NCI-H1694 treated with DMSO at 0.1 percent for 48 hours (cell line): Measurements from ENCODE around the gene CARD18.

Source experiments
- DNase-seq: peaks from one replicate; lab custom pipeline; 2025; lab: John Stamatoyannopoulos, UW

The CARD18 gene, protein sequence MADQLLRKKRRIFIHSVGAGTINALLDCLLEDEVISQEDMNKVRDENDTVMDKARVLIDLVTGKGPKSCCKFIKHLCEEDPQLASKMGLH

GRCh38 chr11:105139669-105140068, at the start of gene CARD18:
Gene CARD18, minus strand, starts transcription at chr11:105139769. Its CDS starts 43 bp downstream, at chr11:105139726.
- DNase-seq: no peak

DNA sequence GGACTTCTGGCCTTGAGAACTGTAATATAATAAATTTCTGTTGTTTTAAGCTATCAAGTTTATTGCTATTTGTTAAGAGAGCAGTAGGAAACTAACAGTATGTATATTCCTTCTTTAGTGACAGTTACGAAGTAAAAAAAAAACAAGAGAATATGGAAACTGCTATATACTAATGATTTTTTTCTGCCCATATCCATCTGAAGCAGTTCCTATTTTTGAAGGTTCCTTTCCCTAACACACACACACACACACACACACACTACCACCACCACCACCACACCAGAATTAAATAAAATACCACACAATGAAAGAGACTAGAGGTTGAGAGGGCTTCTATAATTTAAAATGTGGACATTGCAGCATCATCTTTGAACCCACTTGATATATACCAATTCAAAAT, 44.4 kb upstream of the CARD18 start:
- DNase-seq: no peak

- DNase-seq: no peak
Measured at GRCh38 chr11:105183426-105183825, 43.9 kb upstream of the CARD18 start.

GRCh38 chr11:105181521-105181920, 42.0 kb upstream of the CARD18 start:
- DNase-seq: no peak

GRCh38 chr11:105181100-105181499, 41.5 kb upstream of the CARD18 start:
- DNase-seq: no peak

DNA sequence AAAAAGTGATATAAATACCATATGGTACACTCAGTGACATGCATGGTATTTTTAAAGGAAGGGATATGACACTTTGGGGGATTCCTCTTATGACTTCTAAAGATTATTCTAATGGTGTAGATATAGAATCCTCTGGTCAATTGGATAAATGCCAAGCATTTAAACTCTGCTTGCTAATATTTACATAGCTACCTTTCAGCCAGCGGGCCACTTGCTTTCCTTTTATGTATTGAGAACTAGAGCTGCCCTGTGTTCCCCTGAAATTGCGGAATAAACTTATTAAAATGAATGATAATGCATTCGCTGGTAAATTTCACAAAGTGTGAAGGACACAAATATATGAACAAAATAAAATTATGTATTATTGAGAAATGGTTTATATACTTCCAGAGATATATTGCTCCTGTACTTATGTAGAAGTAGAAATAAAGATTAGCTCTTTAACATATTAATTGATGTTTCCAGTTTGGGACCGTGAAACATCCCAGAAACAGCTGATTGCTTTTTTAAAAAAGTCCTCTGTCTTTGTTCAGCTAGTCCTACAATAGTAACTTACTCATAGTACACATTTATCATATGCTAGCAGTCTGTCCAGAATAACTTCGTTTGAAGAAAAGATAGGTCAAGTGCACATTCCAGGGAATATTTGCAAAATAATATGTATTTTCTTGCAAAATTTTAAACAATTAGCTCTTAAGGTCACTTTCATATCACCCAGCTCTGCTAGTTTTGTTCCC, 40.1 kb upstream of the CARD18 start:
- no peak for DNase-seq

DNA sequence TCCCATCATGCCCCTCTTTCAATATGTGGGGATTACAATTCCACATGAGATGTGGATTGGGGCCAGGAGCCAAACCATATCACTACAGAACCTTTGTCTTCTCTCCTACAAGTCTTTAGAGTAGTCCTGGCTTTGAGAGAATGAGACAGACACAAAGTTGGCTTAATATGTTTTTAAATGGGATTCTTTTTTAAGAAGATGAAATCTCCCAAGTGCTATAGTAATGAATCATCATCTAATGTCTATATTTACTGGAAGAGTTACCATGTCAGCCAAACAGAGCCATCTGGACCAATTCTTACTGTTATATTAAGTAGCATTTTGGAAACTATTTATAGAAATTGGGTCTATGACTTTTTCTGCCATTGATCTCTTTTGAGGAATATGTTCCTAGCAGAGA, 38.1 kb upstream of the CARD18 start:
- DNase-seq: no peak

GRCh38 chr11:105168457-105168856, 28.9 kb upstream of the CARD18 start:
- DNase-seq: no peak

- no peak for DNase-seq
Measured at GRCh38 chr11:105167244-105167643, 27.7 kb upstream of the CARD18 start.

- DNase-seq: no peak
Measured at GRCh38 chr11:105164208-105164607, 24.6 kb upstream of the CARD18 start.

DNA sequence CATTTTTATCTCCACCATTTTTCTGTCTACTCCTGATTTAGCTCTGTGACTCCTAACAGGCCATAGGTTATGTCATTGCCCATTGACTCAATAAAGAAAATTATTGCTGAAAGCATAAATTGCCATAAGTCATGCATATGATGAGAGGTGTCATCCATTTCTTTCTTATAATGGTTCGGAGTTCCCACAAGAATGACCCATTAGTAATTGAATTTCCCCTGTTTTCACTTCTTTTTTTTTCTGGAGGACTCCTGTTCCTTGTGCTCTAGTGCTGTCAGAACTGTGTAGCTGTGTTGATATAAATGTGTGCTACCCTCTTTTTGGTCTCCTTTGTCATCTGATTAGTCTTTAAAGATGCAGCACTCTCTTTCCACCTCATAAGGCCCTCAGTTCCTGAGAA, 22.9 kb upstream of the CARD18 start:
- no peak for DNase-seq

DNA sequence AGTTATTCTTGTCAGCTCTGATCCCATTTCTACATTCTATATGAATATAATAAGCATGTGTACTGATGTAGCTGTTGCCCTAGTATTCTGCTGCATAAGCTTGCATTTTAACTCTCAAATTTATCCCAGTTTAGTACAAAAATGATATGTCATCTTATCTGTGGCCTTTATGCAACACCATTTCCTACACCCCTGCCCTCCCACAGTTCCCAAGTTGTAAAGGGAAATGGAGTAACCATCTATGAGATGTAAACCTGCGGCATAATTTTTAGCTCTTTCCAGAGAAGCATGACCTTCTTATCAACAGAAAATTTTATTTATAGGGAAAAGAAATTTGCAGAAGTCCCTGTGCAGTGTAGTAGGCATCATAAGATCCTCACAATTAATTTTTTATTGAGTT, 18.9 kb upstream of the CARD18 start:
- no peak for DNase-seq

DNA sequence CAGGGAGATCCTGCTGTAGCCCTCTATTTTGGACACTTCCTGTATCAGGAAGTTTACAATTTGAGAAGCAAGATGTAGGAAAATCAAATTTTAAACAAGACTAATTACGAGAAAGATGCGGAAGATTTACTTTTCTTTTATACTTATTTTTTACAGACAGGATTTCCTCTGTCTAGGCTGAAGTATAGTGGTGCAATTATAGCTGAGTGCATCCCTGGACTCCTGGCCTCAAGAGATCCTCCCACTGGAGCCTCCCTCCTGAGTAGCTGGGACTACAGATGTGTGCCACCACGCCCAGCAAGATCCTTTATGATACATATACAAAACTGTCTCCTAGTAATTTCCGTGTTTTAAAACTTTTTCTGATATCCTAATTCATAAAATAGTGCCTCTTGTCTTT, 17.2 kb upstream of the CARD18 start:
- no peak for DNase-seq

DNA sequence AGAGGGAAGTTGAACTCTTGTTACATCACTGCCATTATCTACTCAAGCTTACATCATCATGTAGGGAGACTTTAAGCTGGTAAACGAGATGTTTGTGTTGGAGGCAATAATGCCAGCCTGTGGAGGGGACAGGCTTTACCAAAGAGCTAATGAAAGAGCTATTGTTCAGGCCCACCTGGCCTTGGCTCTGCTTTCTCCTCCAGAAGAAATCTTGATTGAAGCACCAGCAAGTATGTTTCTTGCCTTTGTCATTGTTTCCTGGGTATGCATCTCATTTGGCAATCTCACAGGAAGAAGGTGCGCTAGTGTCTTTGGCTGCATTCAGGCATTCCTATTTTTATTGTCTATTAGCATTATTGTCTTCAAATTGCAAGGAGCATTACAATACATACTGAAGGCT, 16.7 kb upstream of the CARD18 start:
- no peak for DNase-seq

- DNase-seq: no peak
Measured at GRCh38 chr11:105155679-105156078, 16.1 kb upstream of the CARD18 start.

- no peak for DNase-seq
Measured at GRCh38 chr11:105153392-105153791, 13.8 kb upstream of the CARD18 start.

DNA sequence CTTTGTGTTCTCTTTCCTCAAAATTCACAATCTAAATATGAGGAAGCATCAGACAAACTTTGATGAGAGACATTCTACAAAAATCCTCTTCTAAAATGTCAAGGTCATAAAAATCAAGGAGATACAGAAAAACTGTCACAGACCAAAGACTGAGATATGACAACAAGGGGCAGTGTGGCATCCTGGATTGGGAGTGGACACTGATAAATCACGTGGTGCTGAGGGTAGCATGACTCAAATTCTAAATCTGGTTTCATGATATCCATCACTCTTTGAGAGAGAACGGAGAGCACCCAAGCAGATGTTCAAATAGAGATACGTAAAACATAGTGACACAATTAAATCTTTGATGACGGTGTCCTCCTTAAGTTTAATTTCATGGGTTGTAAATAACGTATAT, 13.0 kb upstream of the CARD18 start:
- DNase-seq: no peak

DNA sequence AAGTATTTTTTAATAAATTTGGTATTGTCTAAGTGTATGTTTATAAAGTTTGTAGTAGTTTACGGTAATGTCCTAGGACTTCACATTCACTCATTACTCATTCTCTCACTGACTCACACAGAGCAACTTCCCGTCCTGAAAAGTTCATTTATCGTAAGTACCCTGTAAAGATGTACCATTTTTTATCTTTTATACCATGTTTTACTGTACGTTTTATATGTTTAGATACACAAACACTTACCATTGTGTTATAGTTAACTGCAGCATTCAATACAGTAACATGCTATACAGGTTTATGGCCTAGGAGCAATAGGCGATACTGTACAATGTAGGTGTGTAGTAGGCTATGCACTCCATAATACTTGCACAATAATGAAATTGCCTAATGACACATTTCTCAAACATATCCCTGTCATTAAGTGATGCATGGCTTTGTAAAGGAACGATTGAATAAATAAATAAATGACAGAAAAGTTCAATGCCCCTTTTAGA, 12.5 kb upstream of the CARD18 start:
- DNase-seq: no peak

DNA sequence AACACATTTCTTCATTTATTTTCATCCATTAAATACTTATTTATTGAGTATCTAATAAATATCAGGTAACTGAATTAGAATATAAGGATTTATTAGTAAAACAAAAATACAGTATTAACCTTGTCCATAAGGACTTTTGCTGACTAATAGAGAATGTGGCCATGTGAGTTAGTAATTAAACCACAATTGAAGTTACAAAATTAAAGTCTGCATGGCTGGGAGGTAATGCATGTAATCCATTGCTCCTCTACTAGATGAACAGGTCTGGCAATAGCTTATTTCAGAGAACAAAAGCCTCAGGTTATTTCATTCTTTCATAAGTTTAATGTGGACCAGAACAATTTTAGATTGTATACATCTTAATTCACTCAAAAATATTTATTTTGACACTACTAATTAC, 9.9 kb upstream of the CARD18 start:
- DNase-seq: no peak

GRCh38 chr11:105148241-105148640, 8.7 kb upstream of the CARD18 start:
- no peak for DNase-seq

GRCh38 chr11:105144887-105145286, 5.3 kb upstream of the CARD18 start:
- no peak for DNase-seq

DNA sequence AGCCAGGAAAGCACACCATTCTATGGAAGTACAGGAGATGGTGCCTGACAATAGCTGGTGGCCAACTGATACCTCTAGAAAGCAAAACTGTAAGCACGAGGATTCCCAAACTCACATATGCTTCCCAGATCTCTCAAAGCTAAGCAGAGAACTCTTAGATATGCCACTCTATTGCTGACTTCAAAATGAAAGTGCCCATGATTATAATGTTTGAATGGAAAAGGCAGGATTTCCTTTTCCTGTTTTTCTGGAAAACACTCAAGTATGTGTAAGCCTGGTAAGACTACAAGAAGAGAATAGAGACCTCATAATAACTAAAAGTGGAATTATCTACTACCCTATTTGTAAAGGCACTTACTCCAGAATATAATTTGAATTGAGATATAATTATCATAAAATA, 2.6 kb upstream of the CARD18 start:
- DNase-seq: no peak

GRCh38 chr11:105137286-105137685, 2.3 kb downstream of the CARD18 start:
- no peak for DNase-seq

- DNase-seq: no peak
Measured at GRCh38 chr11:105135883-105136282, 3.7 kb downstream of the CARD18 start.
